H1 (cell line): ENCODE measurements around the gene NLRC5. TPM values are rescaled to one million over a fixed set of nuclear protein-coding genes. Genes with fewer than 3 reads are reported as not detected.

Source experiments
- CTCF ChIA-PET: fragments of 300-600 bp; sonication (Branson Sonifier 250); formaldehyde crosslinking; loops from one replicate; lab custom pipeline; 2021; ENCODE audit not compliant: partially characterized antibody; lab: Charles Lee
- POLR2A ChIA-PET: fragments of 300-600 bp; sonication (Branson Sonifier 250); formaldehyde crosslinking; loops from one replicate; lab custom pipeline; 2021; ENCODE audit warnings: inconsistent platforms; ENCODE audit not compliant: partially characterized antibody; lab: Charles Lee
- DNase-seq, 2 experiments: peaks; one replicate each; pipeline versions ENCODE4 v3.0.0 to v3.0.0-alpha.2; 2010 to 2022; ENCODE audit warnings: low spot score in 2 of 2, low read depth in 1 of 2, mixed read lengths in 1 of 2
- FAIRE-seq: peaks from 2 replicates; lab custom pipeline; 2011; peaks lifted over from hg19 to GRCh38; lab: Jason Lieb, UNC
- H2AFZ ChIP-seq: 2 replicates; pipeline ENCODE4 v1.8.1; 2012; ENCODE audit warnings: low read length, inconsistent platforms
- H2AK5ac ChIP-seq: 2 replicates; pipeline ENCODE4 v1.6.1; 2013; ENCODE audit warnings: low read depth, low read length
- H2BK120ac ChIP-seq: replicated peaks from 2 replicates; pipeline ENCODE3; 2013; ENCODE audit warnings: low read depth, low read length, inconsistent platforms
- H2BK12ac ChIP-seq: 2 replicates; pipeline ENCODE4 v1.6.1; 2013; ENCODE audit warnings: low read depth, low read length
- H2BK15ac ChIP-seq: 2 replicates; pipeline ENCODE4 v1.6.1; 2013; ENCODE audit warnings: low read length
- H2BK20ac ChIP-seq: 2 replicates; pipeline ENCODE4 v1.6.1; 2013; ENCODE audit warnings: low read length
- H2BK5ac ChIP-seq: 2 replicates; pipeline ENCODE4 v1.6.1; 2013; ENCODE audit warnings: low read depth, low read length
- H3K14ac ChIP-seq: 2 replicates; pipeline ENCODE4 v1.6.1; 2013; ENCODE audit warnings: inconsistent platforms; ENCODE audit not compliant: insufficient read length
- H3K18ac ChIP-seq: 2 replicates; pipeline ENCODE4 v1.6.1; 2013; ENCODE audit warnings: low read length; ENCODE audit errors: extremely low read depth
- H3K23ac ChIP-seq: 2 replicates; pipeline ENCODE4 v1.6.1; 2013; ENCODE audit warnings: inconsistent platforms; ENCODE audit not compliant: insufficient read length
- H3K23me2 ChIP-seq: 2 replicates; pipeline ENCODE4 v1.6.1; 2013; ENCODE audit warnings: low read depth, low read length
- H3K27ac ChIP-seq: 2 replicates; pipeline ENCODE4 v1.6.1; 2011; ENCODE audit warnings: low read depth, low read length, inconsistent platforms
- H3K27me3 ChIP-seq, 4 experiments: replicated peaks in 1 of 4; 1 replicate in 1 of 4; 2 replicates in 3 of 4; pipeline versions ENCODE4 v1.6.1 to v1.8.1; 2011 to 2013; ENCODE audit warnings: low read length in 3 of 4, mild to moderate bottlenecking in 3 of 4, inconsistent platforms in 2 of 4, mixed read lengths in 2 of 4, moderate library complexity in 1 of 4; ENCODE audit not compliant: control insufficient read depth in 3 of 4, insufficient read depth in 3 of 4; ENCODE audit errors: extremely low read depth in 1 of 4
- H3K36me3 ChIP-seq, 4 experiments: 2 replicates each; pipeline versions ENCODE4 v1.6.1 to v1.8.1; 2011 to 2013; ENCODE audit warnings: mild to moderate bottlenecking in 4 of 4, low read length in 3 of 4, moderate library complexity in 2 of 4, control low read depth in 1 of 4, inconsistent platforms in 1 of 4; ENCODE audit not compliant: insufficient read depth in 4 of 4, control insufficient read depth in 2 of 4
- H3K4ac ChIP-seq: replicated peaks from 2 replicates; pipeline ENCODE3; 2013; ENCODE audit warnings: low read length, low read depth, mixed read lengths, inconsistent platforms; ENCODE audit not compliant: insufficient read length
- H3K4me1 ChIP-seq, 4 experiments: replicated peaks in 1 of 4; 1 replicate in 1 of 4; 2 replicates in 3 of 4; pipeline versions ENCODE4 v1.6.1 to v1.8.1; 2011 to 2013; ENCODE audit warnings: low read length in 3 of 4, inconsistent platforms in 2 of 4, mixed read lengths in 1 of 4; ENCODE audit not compliant: insufficient read depth in 4 of 4, control insufficient read depth in 3 of 4
- H3K4me2 ChIP-seq, 2 experiments: 2 replicates each; pipeline versions ENCODE4 v1.6.1 to v1.8.1; 2011 to 2013; ENCODE audit warnings: low read depth in 2 of 2, low read length in 2 of 2, control low read depth in 1 of 2, inconsistent platforms in 1 of 2, mild to moderate bottlenecking in 1 of 2; ENCODE audit not compliant: insufficient read depth in 1 of 2
- H3K4me3 ChIP-seq, 4 experiments: fragments of 200-600, 300-600 bp in 1 of 4; sonication (generic), shearing (Covaris generic), sonication (Bioruptor Twin) in 1 of 4; 2 replicates each; pipeline versions ENCODE4 v1.5.1 to v1.8.1; 2011 to 2016; ENCODE audit warnings: low read length in 4 of 4, low read depth in 3 of 4, control low read depth in 2 of 4, inconsistent platforms in 2 of 4, mild to moderate bottlenecking in 2 of 4, mixed read lengths in 1 of 4, moderate library complexity in 1 of 4; ENCODE audit not compliant: insufficient read depth in 2 of 4; ENCODE audit errors: extremely low read depth in 1 of 4
- H3K56ac ChIP-seq: replicated peaks from 2 replicates; pipeline ENCODE3; 2013; ENCODE audit warnings: low read depth, mild to moderate bottlenecking, mixed read lengths, low read length, inconsistent platforms; ENCODE audit not compliant: insufficient read length
- H3K79me1 ChIP-seq: 2 replicates; pipeline ENCODE4 v1.6.1; 2013; ENCODE audit warnings: low read depth, low read length, control low read depth
- H3K79me2 ChIP-seq, 2 experiments: 2 replicates each; pipeline versions ENCODE4 v1.6.1 to v1.8.1; 2012 to 2013; ENCODE audit warnings: low read length in 2 of 2, mild to moderate bottlenecking in 2 of 2, inconsistent platforms in 1 of 2; ENCODE audit not compliant: insufficient read depth in 2 of 2, control insufficient read depth in 1 of 2
- H3K9ac ChIP-seq, 4 experiments: replicated peaks in 1 of 4; 1 replicate in 1 of 4; 2 replicates in 3 of 4; pipeline versions ENCODE4 v1.6.1 to v1.8.1; 2011 to 2013; ENCODE audit warnings: low read depth in 3 of 4, low read length in 3 of 4, control low read depth in 2 of 4, mild to moderate bottlenecking in 2 of 4, moderate library complexity in 2 of 4, inconsistent platforms in 1 of 4; ENCODE audit errors: extremely low read depth in 1 of 4
- H3K9me3 ChIP-seq, 2 experiments: 2 replicates each; pipeline versions ENCODE4 v1.6.1 to v1.8.1; 2012 to 2013; ENCODE audit warnings: mild to moderate bottlenecking in 2 of 2, moderate library complexity in 2 of 2, control low read depth in 1 of 2, inconsistent platforms in 1 of 2, low read depth in 1 of 2, low read length in 1 of 2, mixed read lengths in 1 of 2; ENCODE audit not compliant: insufficient read depth in 2 of 2
- H4K20me1 ChIP-seq, 2 experiments: replicated peaks in 1 of 2; 2 replicates each; pipeline versions ENCODE3 to v1.8.1; 2011 to 2013; ENCODE audit warnings: inconsistent platforms in 2 of 2, low read length in 2 of 2, mild to moderate bottlenecking in 1 of 2; ENCODE audit not compliant: insufficient read depth in 2 of 2, control insufficient read depth in 1 of 2
- H4K5ac ChIP-seq: 2 replicates; pipeline ENCODE4 v1.6.1; 2013; ENCODE audit warnings: low read length, low read depth, mixed read lengths, inconsistent platforms; ENCODE audit not compliant: insufficient read length
- H4K8ac ChIP-seq: 2 replicates; pipeline ENCODE4 v1.8.0; 2013; ENCODE audit warnings: mild to moderate bottlenecking, moderate library complexity, low read length, inconsistent platforms; ENCODE audit not compliant: insufficient read depth; ENCODE audit errors: extremely low read depth
- H4K91ac ChIP-seq: replicated peaks from 2 replicates; pipeline ENCODE3; 2013; ENCODE audit warnings: low read length, mixed read lengths, inconsistent platforms; ENCODE audit not compliant: insufficient read length
- ASH2L ChIP-seq: fragments of 200-600, 300-600 bp; sonication (generic); IDR thresholded peaks from one replicate; pipeline ENCODE4 v1.7.1; 2017; ENCODE audit warnings: low read length
- EZH2 ChIP-seq: fragments of 200-600 bp; sonication (generic); IDR thresholded peaks from 2 replicates; pipeline ENCODE4 v1.7.1; 2012; ENCODE audit warnings: low read depth, mild to moderate bottlenecking, moderate library complexity, low read length, inconsistent platforms; ENCODE audit not compliant: severe bottlenecking
- HDAC2 ChIP-seq, 2 experiments: fragments of 300-600 bp in 1 of 2; sonication (generic) in 1 of 2; IDR thresholded peaks; 2 replicates each; pipeline ENCODE4 v1.6.1; 2011 to 2012; ENCODE audit warnings: low read depth in 2 of 2, low read length in 2 of 2, mild to moderate bottlenecking in 2 of 2, moderate library complexity in 2 of 2, borderline replicate concordance in 1 of 2, inconsistent platforms in 1 of 2
- HDAC6 ChIP-seq: IDR thresholded peaks from one replicate; pipeline ENCODE4 v1.7.1; 2012; ENCODE audit warnings: low read depth, mild to moderate bottlenecking, inconsistent platforms, low read length, moderate library complexity
- JUN ChIP-seq: IDR thresholded peaks from 2 replicates; pipeline ENCODE4 v1.6.1; 2011; ENCODE audit warnings: low read depth, mild to moderate bottlenecking, improper control_type of control experiment, low read length
- KDM1A ChIP-seq: fragments of 200-600, 300-600 bp; sonication (generic); IDR thresholded peaks from 2 replicates; pipeline ENCODE4 v1.7.1; 2016; ENCODE audit warnings: mild to moderate bottlenecking, low read length, borderline replicate concordance
- KDM4A ChIP-seq: IDR thresholded peaks from one replicate; pipeline ENCODE4 v1.7.1; 2012; ENCODE audit warnings: low read depth, mild to moderate bottlenecking, moderate library complexity, low read length, inconsistent platforms; ENCODE audit not compliant: severe bottlenecking
- RNF2 ChIP-seq: fragments of 200-900, 300-1000 bp; sonication (generic); IDR thresholded peaks from 2 replicates; pipeline ENCODE4 v1.7.1; 2016; ENCODE audit warnings: borderline replicate concordance, low read depth, mild to moderate bottlenecking, antibody characterized with exemption, low read length; ENCODE audit not compliant: poor library complexity, severe bottlenecking; ENCODE audit errors: missing control alignments
- SAP30 ChIP-seq: fragments of 300-600 bp; sonication (generic); IDR thresholded peaks from 2 replicates; pipeline ENCODE4 v1.7.1; 2012; ENCODE audit warnings: low read length, moderate library complexity, mild to moderate bottlenecking, inconsistent platforms; ENCODE audit not compliant: insufficient read depth, insufficient replicate concordance
- WGBS, 2 experiments: shearing (Covaris generic) in 1 of 2; methylation state at CpG; one replicate each; pipeline versions ENCODE4 v1.1.6 to v1.1.7; 2013 to 2015; ENCODE audit warnings: low lambda C conversion rate in 2 of 2, mixed read lengths in 2 of 2, inconsistent platforms in 1 of 2, low coverage in 1 of 2, missing lambda C conversion rate in 1 of 2; ENCODE audit not compliant: insufficient replicate concordance in 2 of 2, insufficient coverage in 1 of 2, insufficient read length in 1 of 2; ENCODE audit errors: extremely low coverage in 1 of 2, missing lambda C conversion rate in 1 of 2; 5-methylcytosine and 5-hydroxymethylcytosine counted together
- polyA plus RNA-seq, 7 experiments: library from polyadenylated mRNA; depleted of rRNA in 3 of 7; stranded (reverse) in 5 of 7; unstranded in 2 of 7; fragments of >200 nt in 5 of 7; fragments of 200-250 nt in 2 of 7; gene quantifications; 1 replicate in 5 of 7; 2 replicates in 1 of 7; 4 replicates in 1 of 7; pipeline versions ENCODE4 v1.2.1 to v1.2.3, GENCODE V29; 2011 to 2013; ENCODE audit warnings: missing spikeins in 2 of 7, mixed read lengths in 2 of 7
- total RNA-seq: library from RNA; stranded (reverse); fragmentation: NEBNext Ultra II Directional; extraction: Animal tissue kit (Norgen Biotek cat#: 25700); gene quantifications from 2 replicates; pipeline ENCODE4 v1.2.1, GENCODE V29; 2021
- TF ChIP-seq, protein P1 (sequence below): IDR thresholded peaks from 2 replicates; pipeline ENCODE4 v1.6.1; 2011; ENCODE audit warnings: low read depth, mild to moderate bottlenecking, low read length; ENCODE audit not compliant: insufficient read depth

Gene NLRC5
- total and polyA plus RNA-seq, 2 of the 8 experiments (the other 6 are each of a cell fraction or from before 2014, with no cell fraction given) = 2.2 to 3.2 TPM

DNA sequence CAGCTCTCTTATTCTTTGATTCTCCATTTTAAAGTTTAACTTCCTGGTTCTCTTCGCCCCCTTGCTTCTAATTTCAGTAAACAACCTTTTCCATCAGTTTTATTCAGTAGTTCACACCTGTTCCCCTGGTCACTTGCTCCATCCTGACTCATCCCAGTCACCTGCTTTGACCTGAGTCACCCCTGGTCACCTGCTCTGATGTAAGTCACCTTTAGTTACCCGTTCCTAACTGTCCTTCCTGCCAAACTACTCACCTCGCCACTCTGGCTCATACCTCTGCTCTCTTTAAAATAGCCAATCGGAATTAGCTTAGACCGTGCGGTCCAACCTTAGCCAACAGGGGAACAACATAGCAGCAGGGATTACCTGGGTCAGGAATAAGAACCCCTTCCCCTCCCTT lies 4.7 kb upstream of the NLRC5 start:
- Histone ChIP-seq H3K4me2 (no peak overlapping the region), H4K8ac (no peak overlapping the region), H3K23me2 (peaks cover 7% of the 10 kb centered on the region; the same call in 1 of the 2 replicates), H2BK15ac (no peak overlapping the region), H3K14ac (no peak overlapping the region), H2BK5ac (no peak overlapping the region), H3K56ac (no peak overlapping the region), H3K27me3 (peaks cover 0 to 18% (median 11%) of the 10 kb centered on the region in 4 experiments; a peak in 5 of 7 replicates), H2BK12ac (no peak overlapping the region), H3K36me3 (no peaks in the 10 kb centered on the region), H3K9me3 (no peaks in the 10 kb centered on the region), H3K4me3 (no peak overlapping the region), H3K79me2 (no peaks in the 10 kb centered on the region), H4K5ac (no peak overlapping the region), H3K9ac (no peak overlapping the region), H2AK5ac (no peak overlapping the region), H3K27ac (no peak overlapping the region), H3K79me1 (no peaks in the 10 kb centered on the region), H3K4me1 (peaks cover 0 to 5% (median 3%) of the 10 kb centered on the region in 4 experiments; a peak in 3 of 7 replicates), H2AFZ (no peak overlapping the region), H4K20me1 (no peaks in the 10 kb centered on the region), H2BK120ac (no peak overlapping the region), H2BK20ac (no peak overlapping the region), H3K4ac (no peak overlapping the region), H3K23ac (no peak overlapping the region), H4K91ac (no peak overlapping the region), H3K18ac (no peak overlapping the region)
- 94% methylated on average over 6 of the region's 6 CpGs; no CpG with 5 or more reads in 1 of the 2 experiments for WGBS, 2 experiments
- CTCF ChIA-PET = interaction anchor here (0.9 to 8.1 kb wide), 4 partner anchors 19 to 167 kb away, joined by 3 to 67 read pairs (median 4); no protein-coding TSS in a partner anchor
- DNase-seq = no peak
- no peak for FAIRE-seq
- POLR2A ChIA-PET = no interaction called here
- TF ChIP-seq KDM1A (no peak), RNF2 (no peak), HDAC6 (no peak), EZH2 (no peak), JUN (no peak), KDM4A (no peak), ASH2L (no peak), HDAC2 (IDR thresholded peaks at IDR 0.05; ENCODE audit: borderline replicate concordance in 1 of 2, low read depth in 2 of 2, low read length in 2 of 2) (no peak), SAP30 (no peak)
- TF ChIP-seq, protein P1, sequence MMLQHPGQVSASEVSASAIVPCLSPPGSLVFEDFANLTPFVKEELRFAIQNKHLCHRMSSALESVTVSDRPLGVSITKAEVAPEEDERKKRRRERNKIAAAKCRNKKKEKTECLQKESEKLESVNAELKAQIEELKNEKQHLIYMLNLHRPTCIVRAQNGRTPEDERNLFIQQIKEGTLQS = no peak
